Skeletal muscle tissue (tissue), 4 donors: Measurements from ENCODE around the gene CACNG7. TPM values are rescaled to one million over a fixed set of nuclear protein-coding genes. Genes with fewer than 3 reads are reported as not detected.

Experiments used
- H3K27ac ChIP-seq: one replicate; pipeline ENCODE4 v1.7.0; 2013; ENCODE audit warnings: mild to moderate bottlenecking, low read depth, low read length, inconsistent platforms
- H3K27me3 ChIP-seq, 3 donors: one replicate each; pipeline ENCODE4 v1.7.0; 2013; ENCODE audit warnings: low read length in 3 of 3; ENCODE audit not compliant: control insufficient read depth in 3 of 3, insufficient read depth in 3 of 3
- H3K36me3 ChIP-seq, 3 donors: one replicate each; pipeline ENCODE4 v1.7.0; 2013; ENCODE audit warnings: low read length in 3 of 3; ENCODE audit not compliant: control insufficient read depth in 3 of 3, insufficient read depth in 3 of 3
- H3K4me1 ChIP-seq, 3 donors: one replicate each; pipeline ENCODE4 v1.7.0; 2013; ENCODE audit warnings: low read length in 3 of 3, mild to moderate bottlenecking in 3 of 3; ENCODE audit not compliant: control insufficient read depth in 3 of 3, insufficient read depth in 3 of 3
- H3K4me3 ChIP-seq, 3 donors: one replicate each; pipeline ENCODE4 v1.7.0; 2013; ENCODE audit warnings: low read length in 3 of 3
- H3K9ac ChIP-seq, 3 donors: one replicate each; pipeline ENCODE4 v1.7.0; 2013; ENCODE audit warnings: low read length in 3 of 3, mild to moderate bottlenecking in 3 of 3, moderate library complexity in 2 of 3, low read depth in 1 of 3
- H3K9me3 ChIP-seq, 3 donors: one replicate each; pipeline ENCODE4 v1.7.0; 2013; ENCODE audit warnings: low read length in 3 of 3; ENCODE audit not compliant: control insufficient read depth in 3 of 3
- total RNA-seq: library from RNA; depleted of rRNA; stranded (reverse); fragments of >200 nt; gene quantifications from one replicate; pipeline ENCODE4 v1.2.3, GENCODE V29; 2014
- donor health status: Osteomylitis.

Gene CACNG7
- total RNA-seq, 1 donor from 2014 or later: not detected

DNA sequence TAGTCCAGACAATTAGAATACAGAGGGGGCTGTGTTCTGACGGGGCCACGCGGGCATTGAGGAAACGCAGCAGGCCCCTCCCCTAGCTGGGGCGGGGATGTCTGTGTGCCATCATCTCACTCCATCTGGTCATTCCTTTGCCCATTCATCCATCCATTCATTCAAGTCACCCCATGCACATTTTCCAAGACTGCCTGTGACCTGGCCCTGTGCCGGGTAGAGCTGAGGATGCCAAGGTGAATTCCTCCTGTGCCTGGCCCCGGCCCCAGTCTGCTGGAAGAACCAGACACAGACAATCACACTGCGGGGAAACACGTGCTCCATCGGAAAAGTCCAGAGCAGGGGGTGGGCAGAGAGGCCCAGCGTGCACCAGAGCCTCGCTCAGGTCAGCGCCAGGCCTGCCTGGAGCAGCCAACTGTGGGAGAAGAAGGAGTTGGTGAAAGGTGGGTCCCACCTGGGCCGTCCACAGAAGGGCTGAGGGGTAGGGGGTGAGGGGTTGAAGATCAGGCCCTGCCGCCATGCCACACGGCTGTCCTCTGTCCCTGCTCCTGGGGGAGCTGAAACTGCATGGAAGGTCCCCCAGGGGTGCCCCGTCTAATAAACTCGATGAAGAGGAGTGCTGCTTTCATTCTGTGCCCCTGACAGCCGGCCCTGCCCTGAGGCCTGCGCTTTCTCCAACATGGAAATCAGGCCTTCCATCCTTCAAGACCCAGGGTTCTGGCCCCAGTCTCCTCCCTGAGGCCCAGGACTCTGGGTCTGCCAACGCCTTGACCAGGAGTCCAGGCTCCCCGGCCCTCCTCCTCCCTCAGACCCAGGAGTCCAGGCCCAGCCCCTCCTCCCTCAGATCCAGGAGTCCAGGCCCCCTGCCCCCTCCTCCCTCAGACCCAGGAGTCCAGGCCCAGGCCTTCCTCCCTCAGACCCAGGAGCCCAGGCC, 80.8 kb downstream of the CACNG7 start:
- Histone ChIP-seq H3K36me3 (no peaks in the 10 kb centered on the region), H3K9me3 (no peaks in the 10 kb centered on the region), H3K9ac (peak overlapping the region in 2 of 3 donors; percentile 38 to 62), H3K27ac (peak overlapping the region; percentile 95), H3K4me1 (peaks cover 17 to 31% (median 28%) of the 10 kb centered on the region in 3 donors), H3K4me3 (peak overlapping the region in 1 of 3 donors; percentile 54), H3K27me3 (peaks cover 4 to 18% (median 14%) of the 10 kb centered on the region in 3 donors)

- peaks cover 24 to 37% (median 33%) of the 10 kb centered on the region in 3 donors for H3K4me1 ChIP-seq
- H3K4me3 ChIP-seq: peak within 1 kb of the TSS; percentile 73 to 78 (median 76)
- H3K27me3 ChIP-seq: peaks cover 4 to 20% (median 14%) of the 10 kb centered on the region in 3 donors
- H3K27ac ChIP-seq: peak within 1 kb of the TSS; percentile 95
- H3K9me3 ChIP-seq: no peaks in the 10 kb centered on the region
- no peaks in the 10 kb centered on the region for H3K36me3 ChIP-seq
- peak within 1 kb of the TSS; percentile 82 to 91 (median 83) for H3K9ac ChIP-seq
Observed at GRCh38 chr19:53991224-53992113, 82.4 kb downstream of the CACNG7 start, which contains the start of gene CACNG6. TSS of gene CACNG6 (plus strand) at chr19:53991637. CDS start at chr19:53992878, 1,241 bp downstream.

- Histone ChIP-seq H3K4me1 (peaks cover 24 to 37% (median 33%) of the 10 kb centered on the region in 3 donors), H3K27me3 (peaks cover 4 to 20% (median 14%) of the 10 kb centered on the region in 3 donors), H3K27ac (peak overlapping the region; percentile 95), H3K36me3 (no peaks in the 10 kb centered on the region), H3K9ac (peak overlapping the region; percentile 68 to 91 (median 82)), H3K9me3 (no peaks in the 10 kb centered on the region), H3K4me3 (peak overlapping the region; percentile 73 to 78 (median 76))
Observed at GRCh38 chr19:53992211-53992610, 83.1 kb downstream of the CACNG7 start.

DNA sequence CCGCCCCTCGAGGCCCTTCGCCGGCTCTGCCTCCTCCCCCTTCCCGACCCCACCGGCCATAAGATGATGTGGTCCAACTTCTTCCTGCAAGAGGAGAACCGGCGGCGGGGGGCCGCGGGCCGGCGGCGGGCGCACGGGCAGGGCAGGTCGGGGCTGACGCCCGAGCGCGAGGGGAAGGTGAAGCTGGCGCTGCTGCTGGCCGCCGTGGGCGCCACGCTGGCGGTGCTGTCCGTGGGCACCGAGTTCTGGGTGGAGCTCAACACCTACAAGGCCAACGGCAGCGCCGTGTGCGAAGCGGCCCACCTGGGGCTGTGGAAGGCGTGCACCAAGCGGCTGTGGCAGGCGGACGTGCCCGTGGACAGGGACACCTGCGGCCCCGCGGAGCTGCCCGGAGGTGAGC, 83.7 kb downstream of the CACNG7 start:
- Histone ChIP-seq H3K9ac (peak overlapping the region; percentile 66 to 91 (median 68)), H3K27ac (peak overlapping the region; percentile 95), H3K9me3 (no peaks in the 10 kb centered on the region), H3K4me3 (peak overlapping the region; percentile 73 to 78 (median 76)), H3K36me3 (no peaks in the 10 kb centered on the region), H3K27me3 (peaks cover 4 to 20% (median 14%) of the 10 kb centered on the region in 3 donors), H3K4me1 (peaks cover 24 to 40% (median 32%) of the 10 kb centered on the region in 3 donors)

DNA sequence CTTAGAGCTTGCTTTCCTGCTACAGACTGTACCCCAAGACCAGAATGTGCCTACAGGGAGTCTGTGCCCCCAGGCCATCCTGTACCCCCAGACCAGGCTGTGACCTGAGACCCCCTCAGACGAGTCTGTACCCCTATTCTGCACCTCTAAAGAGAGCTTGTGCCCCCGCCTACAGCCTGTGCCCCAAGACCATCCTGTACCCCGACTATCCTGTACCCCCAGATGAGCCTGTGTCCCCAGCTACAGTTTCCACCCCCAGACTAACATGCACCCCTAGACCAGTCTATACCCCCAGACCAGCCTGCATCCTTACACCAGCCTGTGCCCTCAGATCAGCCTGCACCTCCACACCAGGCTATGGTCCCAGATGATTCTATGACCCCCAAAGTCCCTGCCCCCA, 84.4 kb downstream of the CACNG7 start:
- no peak overlapping the region for H3K27ac ChIP-seq
- no peaks in the 10 kb centered on the region for H3K36me3 ChIP-seq
- peaks cover 4 to 20% (median 14%) of the 10 kb centered on the region in 3 donors for H3K27me3 ChIP-seq
- no peaks in the 10 kb centered on the region for H3K9me3 ChIP-seq
- H3K4me1 ChIP-seq: peaks cover 24 to 40% (median 31%) of the 10 kb centered on the region in 3 donors
- H3K4me3 ChIP-seq: peak overlapping the region; percentile 57 to 78 (median 76)
- peak overlapping the region; percentile 66 to 91 (median 68) for H3K9ac ChIP-seq

Other genes with a start within 250 kb of the CACNG7 start
- 1.0 TPM for gene NLRP12, start 85.0 kb upstream of the CACNG7 start, total RNA-seq
- gene MYADM, start 41.4 kb upstream of the CACNG7 start, total RNA-seq: 20.9 TPM
- not detected for gene PRKCG, start 27.1 kb upstream of the CACNG7 start, total RNA-seq
- gene CACNG8, start 53.7 kb downstream of the CACNG7 start, total RNA-seq: under 0.01 TPM
- gene CACNG6, start 82.4 kb downstream of the CACNG7 start, total RNA-seq: 17.7 TPM
- gene VSTM1, start 154.6 kb downstream of the CACNG7 start, total RNA-seq: not detected
- not detected for gene TARM1, start 172.1 kb downstream of the CACNG7 start, total RNA-seq
- gene OSCAR, start 191.5 kb downstream of the CACNG7 start, total RNA-seq: 0.52 TPM
- 7.8 TPM for gene NDUFA3, start 193.6 kb downstream of the CACNG7 start, total RNA-seq
- 12.0 TPM for gene TFPT, start 206.4 kb downstream of the CACNG7 start, total RNA-seq
- 34.4 TPM for gene PRPF31, start 206.5 kb downstream of the CACNG7 start, total RNA-seq
- gene CNOT3, start 228.5 kb downstream of the CACNG7 start, total RNA-seq: 6.3 TPM